ENCODE data around the gene CSN3.
"Not testable (repeated sequence)": the region's sequence is repeated elsewhere in the genome, so short reads cannot be mapped to it uniquely, and the experiment has no call there.

GRCh38 chr4:70221389-70221788 lies 21.0 kb upstream of the CSN3 start:
- not testable (repeated sequence) for TF ChIP-seq POLR2A (IDR thresholded peaks at IDR 0.05; ENCODE audit: low read depth, low read length); TAF1 (IDR thresholded peaks at IDR 0.05; ENCODE audit: borderline replicate concordance, low read depth, low read length); POLR2AphosphoS5 (IDR thresholded peaks at IDR 0.05; ENCODE audit: low read depth, low read length)

Data from GM12892 (cell line).